DMS114 treated with DMSO at 0.1 percent for 48 hours (cell line): Measurements from ENCODE around the gene IL3RA.
"Not testable (repeated sequence)": the region's sequence is repeated elsewhere in the genome, so short reads cannot be mapped to it uniquely, and the experiment has no call there.

ENCODE experiments used
- DNase-seq: peaks from one replicate; lab custom pipeline; 2025; ENCODE audit not compliant: unreplicated experiment; lab: John Stamatoyannopoulos, UW

The IL3RA gene

GRCh38 chrX:1327651-1328304, 8.8 kb upstream of the IL3RA start:
- no peak for DNase-seq

- no peak for DNase-seq
Measured at GRCh38 chrX:1330605-1331004, 6.0 kb upstream of the IL3RA start.

- not testable (repeated sequence) for DNase-seq
Measured at GRCh38 chrX:1332433-1332832, 4.2 kb upstream of the IL3RA start.

GRCh38 chrX:1334854-1335253, 1.7 kb upstream of the IL3RA start:
- no peak for DNase-seq

- DNase-seq = no peak
Measured at GRCh38 chrX:1336948-1337779, 579 bp downstream of the IL3RA start.

- DNase-seq = no peak
Measured at GRCh38 chrX:1341545-1342184, 5.1 kb downstream of the IL3RA start.

- DNase-seq = not testable (repeated sequence)
Measured at GRCh38 chrX:1349606-1350005, 13.0 kb downstream of the IL3RA start.

- DNase-seq = no peak
Measured at GRCh38 chrX:1351981-1352714, 15.6 kb downstream of the IL3RA start.

- DNase-seq = no peak
Measured at GRCh38 chrX:1354036-1355019, 17.7 kb downstream of the IL3RA start.

- no peak for DNase-seq
Measured at GRCh38 chrX:1355131-1356046, 18.8 kb downstream of the IL3RA start.

- no peak for DNase-seq
Measured at GRCh38 chrX:1357993-1358392, 21.4 kb downstream of the IL3RA start.

GRCh38 chrX:1358793-1359476, 22.4 kb downstream of the IL3RA start:
- no peak for DNase-seq

GRCh38 chrX:1359477-1359873, 22.9 kb downstream of the IL3RA start:
- no peak for DNase-seq

GRCh38 chrX:1360171-1360570, 23.6 kb downstream of the IL3RA start:
- DNase-seq = no peak

GRCh38 chrX:1361275-1361674, 24.7 kb downstream of the IL3RA start:
- no peak for DNase-seq

- DNase-seq = no peak
Measured at GRCh38 chrX:1361910-1362309, 25.3 kb downstream of the IL3RA start.

- not testable (repeated sequence) for DNase-seq
Measured at GRCh38 chrX:1366363-1366762, 29.8 kb downstream of the IL3RA start.

- no peak for DNase-seq
Measured at GRCh38 chrX:1368385-1368698, 31.8 kb downstream of the IL3RA start.

- no peak for DNase-seq
Measured at GRCh38 chrX:1378306-1378759, 41.7 kb downstream of the IL3RA start.
